HG03066 (cell line): ENCODE measurements around the gene TACC3.

ENCODE experiments used
- ATAC-seq: cut with Tn5 transposase; IDR thresholded peaks from one replicate; pipeline ENCODE4 v1.9.1; 2021; ENCODE audit warnings: low read depth; ENCODE audit not compliant: unreplicated experiment

TACC3 gene

DNA sequence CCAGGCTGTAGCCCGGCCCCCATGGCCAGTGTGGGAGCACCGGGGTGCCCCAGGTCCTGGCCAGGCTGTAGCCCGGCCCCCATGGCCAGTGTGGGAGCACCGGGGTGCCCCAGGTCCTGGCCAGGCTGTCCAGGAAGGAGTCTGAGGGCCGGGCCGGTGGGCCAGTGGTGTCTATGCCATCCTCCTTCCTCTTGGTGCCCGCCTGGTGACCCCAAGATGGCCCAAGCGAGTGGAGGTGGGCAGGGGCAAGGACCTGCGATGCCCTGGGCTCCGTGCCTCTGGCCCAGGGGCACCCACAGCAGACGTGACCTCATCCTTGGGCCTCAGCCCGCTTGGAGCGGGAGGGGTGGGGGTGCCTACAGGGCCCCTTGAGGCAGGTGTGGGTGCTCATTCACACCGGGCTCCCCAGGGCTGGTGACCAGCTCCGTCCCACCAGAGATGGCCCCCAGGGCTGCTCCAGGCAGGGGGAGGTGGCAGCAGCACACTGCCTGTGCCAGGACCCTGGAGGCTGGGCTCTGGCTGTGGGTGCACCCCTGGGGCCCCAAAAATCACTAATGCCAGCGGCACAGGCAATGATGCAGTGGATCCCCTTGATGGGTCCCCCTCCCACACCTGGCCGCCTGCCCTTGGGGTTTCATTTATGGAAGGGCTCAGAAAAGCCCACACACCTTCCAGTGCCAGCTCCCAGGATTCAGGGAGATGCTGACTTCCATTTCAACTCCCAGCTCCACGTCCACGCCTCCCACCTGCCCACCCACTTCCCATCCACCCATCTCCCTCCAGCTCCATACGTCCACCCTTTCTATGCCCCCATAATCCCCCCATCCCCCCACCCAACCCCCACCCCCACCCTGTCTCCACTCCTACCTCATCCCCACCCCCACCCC, 35.8 kb downstream of the TACC3 start:
- no peak for ATAC-seq

GRCh38 chr4:1757836-1758235, 36.5 kb downstream of the TACC3 start:
- ATAC-seq = no peak

DNA sequence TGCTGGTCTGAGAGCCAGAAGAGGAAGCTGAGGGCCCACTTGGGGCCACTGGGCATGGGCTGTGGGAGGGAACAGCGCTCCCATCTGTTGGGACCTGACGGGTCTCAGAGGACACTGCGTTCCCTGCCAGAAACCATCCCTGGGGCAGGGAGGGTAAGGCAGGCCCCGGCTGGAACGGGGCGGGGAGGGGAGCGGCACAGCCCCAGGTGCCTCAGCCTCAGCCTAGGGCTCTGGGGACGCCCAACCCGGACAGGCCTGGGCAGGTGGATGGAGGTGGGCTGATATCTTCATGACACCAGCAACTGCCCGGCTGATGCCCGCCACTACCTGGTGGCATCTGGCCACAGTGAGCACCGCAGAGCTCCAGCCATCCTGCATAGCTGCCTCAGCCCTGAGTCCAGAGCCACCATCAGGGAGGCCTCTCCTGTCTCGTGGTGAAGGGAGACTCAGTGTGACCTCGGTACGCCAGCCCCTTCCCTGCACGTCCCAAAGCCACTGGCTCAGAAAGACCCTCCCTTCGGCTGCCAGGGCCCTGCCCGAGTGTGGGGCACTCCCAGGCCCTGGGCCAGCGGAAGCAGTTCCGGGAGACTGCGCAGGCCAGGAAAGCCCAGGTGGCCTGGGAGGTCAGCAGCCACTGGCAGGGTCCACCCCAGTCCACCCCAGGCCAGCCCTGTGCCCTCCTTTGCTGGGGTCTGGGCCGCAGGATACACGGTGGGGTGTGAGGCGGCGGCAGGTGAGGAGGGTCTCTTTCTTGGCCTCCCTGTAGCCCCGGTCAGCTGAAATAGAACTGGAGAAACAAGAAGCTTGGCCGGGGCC, 37.2 kb downstream of the TACC3 start:
- no peak for ATAC-seq

GRCh38 chr4:1759170-1759817, 38.0 kb downstream of the TACC3 start:
- ATAC-seq = no peak

DNA sequence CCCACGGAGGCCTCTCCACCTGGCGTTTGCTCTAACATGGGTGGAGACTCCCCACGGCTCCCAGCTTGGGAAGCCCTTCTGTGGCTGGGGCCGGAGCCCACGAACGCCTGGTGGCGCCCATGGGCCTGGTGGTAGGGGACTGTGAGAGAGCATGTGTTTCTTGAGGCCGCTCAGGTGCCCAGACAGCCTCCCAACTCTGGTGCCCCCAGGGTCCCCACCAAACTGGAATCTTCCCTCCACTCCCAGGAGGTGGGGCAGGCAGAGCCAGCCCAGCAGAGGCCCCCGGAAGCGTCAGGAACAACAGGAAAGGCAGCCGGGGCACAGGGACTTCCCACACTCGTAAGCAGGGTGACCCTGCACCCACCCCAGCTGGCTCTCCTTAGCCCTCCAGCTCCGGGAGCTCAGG, 38.5 kb downstream of the TACC3 start:
- no peak for ATAC-seq

GRCh38 chr4:1760521-1761071, 39.3 kb downstream of the TACC3 start:
- no peak for ATAC-seq

DNA sequence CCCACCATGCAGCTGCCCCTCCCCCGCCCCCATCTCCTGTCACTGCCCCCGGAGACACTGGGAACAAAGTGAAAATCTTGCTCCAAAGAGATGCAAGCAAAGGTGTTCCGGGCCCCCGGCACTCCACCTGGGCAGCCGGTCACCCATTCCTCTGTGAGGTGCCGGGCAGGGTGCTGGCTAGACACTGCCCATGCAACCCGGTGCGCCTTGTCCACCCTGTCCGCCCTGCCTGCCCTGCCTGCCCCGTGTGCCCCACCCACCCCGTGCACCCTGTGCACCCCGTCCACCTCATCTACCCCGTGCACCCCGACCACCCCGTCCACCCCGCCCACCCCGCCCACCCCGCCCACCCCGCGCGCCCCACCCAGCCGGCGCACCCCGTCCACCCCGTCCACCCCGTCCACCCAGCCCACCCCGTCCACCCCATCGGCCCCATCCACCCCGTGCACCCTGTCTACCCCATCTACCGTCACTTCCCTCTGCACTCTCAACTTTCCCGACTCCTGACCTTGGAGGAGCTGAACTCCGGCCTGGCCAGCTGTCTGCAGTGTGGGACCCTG, 39.9 kb downstream of the TACC3 start:
- ATAC-seq = no peak

DNA sequence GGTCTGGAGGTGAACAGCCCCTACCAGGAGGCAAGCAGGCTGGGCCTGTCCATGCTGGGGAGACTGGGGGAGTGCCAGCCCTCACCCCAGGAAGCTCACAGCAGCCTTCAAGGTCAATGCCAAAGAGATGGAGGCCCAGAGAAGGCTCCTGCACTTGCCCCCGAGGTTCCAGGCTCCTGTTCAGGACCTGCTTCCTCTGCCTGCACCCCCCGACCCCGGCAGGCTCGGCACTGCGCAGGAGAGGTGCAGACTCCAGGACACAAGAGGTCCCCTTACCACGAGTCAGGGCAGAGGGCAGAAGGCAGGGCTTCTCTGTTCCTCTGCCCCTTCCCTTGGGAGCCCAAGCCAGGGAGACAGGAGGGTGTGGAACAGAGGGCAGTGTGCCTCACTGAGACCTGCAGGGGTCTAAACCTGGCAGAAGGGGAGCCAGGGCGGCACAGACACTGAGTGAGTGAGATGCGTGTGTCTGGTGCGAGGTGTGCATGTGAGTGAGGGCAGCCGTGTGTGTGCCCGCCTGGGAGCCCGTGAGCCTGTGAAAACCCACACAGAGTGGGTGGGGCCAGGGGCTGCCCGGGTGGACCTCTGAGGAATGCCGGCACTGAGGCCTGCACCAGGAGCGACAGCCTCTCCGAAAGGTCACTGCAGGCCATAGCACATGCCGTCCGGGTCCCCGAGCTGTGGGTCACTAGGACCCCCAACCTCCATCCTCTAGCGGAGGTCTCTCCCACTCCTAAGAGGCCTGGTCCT, 41.1 kb downstream of the TACC3 start:
- no peak for ATAC-seq

- ATAC-seq = no peak
Measured at GRCh38 chr4:1763070-1763549, 41.8 kb downstream of the TACC3 start.

- ATAC-seq = no peak
Measured at GRCh38 chr4:1763550-1764080, 42.3 kb downstream of the TACC3 start.

- no peak for ATAC-seq
Measured at GRCh38 chr4:1764670-1765069, 43.3 kb downstream of the TACC3 start.

- no peak for ATAC-seq
Measured at GRCh38 chr4:1765409-1766072, 44.2 kb downstream of the TACC3 start.

GRCh38 chr4:1766106-1767060, 45.1 kb downstream of the TACC3 start:
- no peak for ATAC-seq

- no peak for ATAC-seq
Measured at GRCh38 chr4:1767061-1767769, 45.9 kb downstream of the TACC3 start.

DNA sequence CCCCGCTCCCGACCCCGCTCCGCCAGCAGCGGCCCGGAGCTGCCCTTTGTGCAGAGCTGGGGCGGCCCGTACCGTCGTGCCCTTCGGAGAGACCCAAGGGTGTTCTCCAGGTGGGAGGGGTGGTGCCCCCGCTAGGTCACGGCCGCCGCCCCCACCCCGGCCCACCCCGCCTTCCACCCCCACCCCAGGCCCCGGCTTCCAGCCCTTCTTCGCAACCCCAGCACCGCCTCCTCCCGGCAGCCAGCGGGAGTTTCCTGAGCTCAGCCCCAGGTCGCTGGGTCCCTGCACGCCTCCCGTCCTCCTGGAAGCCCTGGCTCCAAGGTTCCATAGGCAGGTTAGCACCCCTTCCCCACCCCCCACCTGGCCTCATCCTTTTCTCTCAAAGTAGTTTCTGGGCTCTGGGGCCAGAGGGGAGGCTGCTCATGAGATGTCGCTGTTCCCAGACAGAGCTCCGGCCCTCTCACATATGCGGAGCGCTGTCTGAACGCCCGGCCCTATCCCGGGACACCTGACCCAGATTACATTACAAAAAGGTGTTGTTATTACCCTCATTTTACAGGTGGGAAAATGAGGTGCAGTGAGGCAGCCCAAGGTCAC, 46.5 kb downstream of the TACC3 start:
- ATAC-seq = no peak

DNA sequence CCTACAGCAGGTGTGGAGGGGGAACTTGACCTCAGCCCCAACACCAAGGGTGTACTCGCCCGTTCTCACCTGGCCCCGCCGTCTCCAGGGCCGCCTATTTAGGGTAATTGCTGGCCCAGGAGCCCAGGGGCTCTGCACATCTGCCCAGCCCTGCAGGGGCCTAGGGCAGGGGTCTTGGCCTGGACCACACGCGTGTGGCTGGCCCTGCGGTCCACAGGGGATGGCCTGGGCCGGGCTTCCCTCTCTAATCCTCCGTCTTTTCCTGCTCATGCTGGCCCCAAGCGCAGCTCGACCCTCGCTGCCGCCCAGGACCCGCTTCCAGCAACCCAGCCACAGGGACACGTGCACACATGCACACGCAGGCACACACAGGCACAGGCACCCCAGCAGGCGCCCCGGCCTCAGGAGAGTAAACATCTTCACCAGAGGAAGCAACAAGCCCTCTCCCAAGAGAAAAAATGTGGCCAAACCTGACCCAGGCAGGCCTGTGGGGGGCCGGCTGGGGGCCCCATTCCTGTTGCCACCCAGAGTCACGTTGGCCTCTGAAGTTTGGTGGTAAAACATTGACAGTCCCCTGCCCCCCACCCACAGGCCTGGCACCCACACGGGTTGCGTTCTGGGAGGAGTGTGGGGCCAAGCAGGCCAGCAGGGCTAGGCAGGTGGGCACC, 47.2 kb downstream of the TACC3 start:
- no peak for ATAC-seq
